WTC11 (cell line): ENCODE measurements around the gene DMRT2. TPM values are rescaled to one million over a fixed set of nuclear protein-coding genes. Genes with fewer than 3 reads are reported as not detected.

Experiments
- ATAC-seq: fragments of 200-7000 bp; cut with Tn5 transposase; 2 replicates; pipeline ENCODE4 v1.10.0; 2021; ENCODE audit warnings: mild to moderate bottlenecking, moderate library complexity
- CTCF ChIA-PET: fragments of 300-600 bp; sonication (Branson Sonifier 250); formaldehyde crosslinking; loops from one replicate; lab custom pipeline; 2021; ENCODE audit warnings: antibody characterized with exemption; lab: Charles Lee
- POLR2A ChIA-PET: fragments of 350-600 bp; sonication (Branson Sonifier 250); formaldehyde crosslinking; loops from one replicate; lab custom pipeline; 2021; ENCODE audit warnings: antibody characterized with exemption; lab: Charles Lee
- DNase-seq: peaks from one replicate; pipeline ENCODE4 v3.0.0; 2021; ENCODE audit warnings: low spot score
- H3K27ac Mint-ChIP-seq: 2 replicates; pipeline ENCODE4 v1.8.0; 2021; ENCODE audit warnings: mixed read lengths
- H3K27me3 Mint-ChIP-seq: 2 replicates; pipeline ENCODE4 v1.8.0; 2021; ENCODE audit warnings: low read depth, mild to moderate bottlenecking, moderate library complexity, mixed read lengths
- H3K36me3 Mint-ChIP-seq: 2 replicates; pipeline ENCODE4 v1.8.0; 2021; ENCODE audit warnings: mixed read lengths
- H3K4me1 Mint-ChIP-seq: 2 replicates; pipeline ENCODE4 v1.8.0; 2022; ENCODE audit warnings: mixed read lengths
- H3K4me3 Mint-ChIP-seq: 2 replicates; pipeline ENCODE4 v1.8.0; 2021; ENCODE audit warnings: mild to moderate bottlenecking, moderate library complexity, mixed read lengths
- H3K9me3 Mint-ChIP-seq: 2 replicates; pipeline ENCODE4 v1.8.0; 2021; ENCODE audit warnings: mixed read lengths
- AR ChIP-seq: fragments of 250-450 bp; sonication (Bioruptor Pico); IDR thresholded peaks from 2 replicates; pipeline ENCODE4 v1.9.0; 2021; ENCODE audit warnings: mild to moderate bottlenecking
- ATF1 ChIP-seq: sonication (generic); formaldehyde crosslinking; IDR thresholded peaks from 2 replicates; pipeline ENCODE4 v1.8.1; 2023; ENCODE audit warnings: mild to moderate bottlenecking, moderate library complexity, missing genetic modification reagents
- CBFB ChIP-seq: sonication (generic); formaldehyde crosslinking; IDR thresholded peaks from 2 replicates; pipeline ENCODE4 v1.8.1; 2022; ENCODE audit warnings: mild to moderate bottlenecking, low read depth, missing genetic modification reagents
- CREB1 ChIP-seq: sonication (generic); formaldehyde crosslinking; IDR thresholded peaks from 2 replicates; pipeline ENCODE4 v1.8.0; 2023; ENCODE audit warnings: mild to moderate bottlenecking, missing genetic modification reagents
- ELF4 ChIP-seq: sonication (generic); formaldehyde crosslinking; IDR thresholded peaks from 2 replicates; pipeline ENCODE4 v1.8.1; 2022; ENCODE audit warnings: low read depth, mild to moderate bottlenecking, moderate library complexity, missing genetic modification reagents
- EMX1 ChIP-seq: fragments of 250-450 bp; sonication (Bioruptor Pico); IDR thresholded peaks from 2 replicates; pipeline ENCODE4 v1.8.0; 2021; ENCODE audit warnings: mild to moderate bottlenecking
- ESRRA ChIP-seq: sonication (generic); formaldehyde crosslinking; IDR thresholded peaks from 2 replicates; pipeline ENCODE4 v1.8.1; 2022; ENCODE audit warnings: mild to moderate bottlenecking, missing genetic modification reagents, borderline replicate concordance
- ETV6 ChIP-seq: sonication (generic); formaldehyde crosslinking; IDR thresholded peaks from 2 replicates; pipeline ENCODE4 v1.8.1; 2022; ENCODE audit warnings: mild to moderate bottlenecking, missing genetic modification reagents
- FOXP1 ChIP-seq: sonication (generic); formaldehyde crosslinking; IDR thresholded peaks from 2 replicates; pipeline ENCODE4 v1.8.0; 2022; ENCODE audit warnings: missing genetic modification reagents, mild to moderate bottlenecking, moderate library complexity, borderline replicate concordance
- GTF2I ChIP-seq: fragments of 250-450 bp; sonication (Bioruptor Pico); conservative IDR thresholded peaks from 2 replicates; pipeline ENCODE4 v1.4.0; 2021; ENCODE audit warnings: mild to moderate bottlenecking
- JUN ChIP-seq: sonication (generic); formaldehyde crosslinking; IDR thresholded peaks from 2 replicates; pipeline ENCODE4 v1.8.0; 2023; ENCODE audit warnings: mild to moderate bottlenecking, missing genetic modification reagents
- NFE2L1 ChIP-seq: sonication (generic); formaldehyde crosslinking; IDR thresholded peaks from 2 replicates; pipeline ENCODE4 v1.8.1; 2023; ENCODE audit warnings: missing genetic modification reagents
- NR3C1 ChIP-seq: sonication (generic); formaldehyde crosslinking; conservative IDR thresholded peaks from 2 replicates; pipeline ENCODE4 v1.8.1; 2023; ENCODE audit warnings: low read depth, mild to moderate bottlenecking, missing genetic modification reagents
- PRRX2 ChIP-seq: fragments of 250-450 bp; sonication (Bioruptor Pico); IDR thresholded peaks from 2 replicates; pipeline ENCODE4 v1.8.0; 2021; ENCODE audit warnings: mild to moderate bottlenecking
- RORB ChIP-seq: fragments of 250-450 bp; sonication (Bioruptor Pico); IDR thresholded peaks from 2 replicates; pipeline ENCODE4 v1.9.0; 2021; ENCODE audit warnings: mild to moderate bottlenecking
- ZMAT4 ChIP-seq: fragments of 250-450 bp; sonication (Bioruptor Pico); IDR thresholded peaks from 2 replicates; pipeline ENCODE4 v1.9.0; 2021; ENCODE audit warnings: mild to moderate bottlenecking
- ZNF317 ChIP-seq: sonication (generic); formaldehyde crosslinking; IDR thresholded peaks from 2 replicates; pipeline ENCODE4 v1.8.1; 2023; ENCODE audit warnings: low read depth, mild to moderate bottlenecking, moderate library complexity, missing genetic modification reagents, borderline replicate concordance
- ZNF423 ChIP-seq: fragments of 250-450 bp; sonication (Bioruptor Pico); IDR thresholded peaks from 2 replicates; pipeline ENCODE4 v2.1.2; 2022; ENCODE audit warnings: mild to moderate bottlenecking, moderate library complexity
- total RNA-seq: library from RNA; stranded (reverse); gene quantifications from 3 replicates; pipeline ENCODE4 v1.2.3, GENCODE V29; 2021
- TF ChIP-seq, protein P1 (sequence below): fragments of 250-450 bp; sonication (Bioruptor Pico); conservative IDR thresholded peaks from 2 replicates; pipeline ENCODE4 v1.9.0; 2021; ENCODE audit warnings: mild to moderate bottlenecking
- TF ChIP-seq, protein P2 (sequence below): sonication (generic); formaldehyde crosslinking; IDR thresholded peaks from 2 replicates; pipeline ENCODE4 v1.8.1; 2023; ENCODE audit warnings: mild to moderate bottlenecking, missing genetic modification reagents, borderline replicate concordance
- TF ChIP-seq, protein P3 (sequence below): sonication (generic); formaldehyde crosslinking; IDR thresholded peaks from 2 replicates; pipeline ENCODE4 v1.8.1; 2023; ENCODE audit warnings: mild to moderate bottlenecking, missing genetic modification reagents, moderate library complexity
- TF ChIP-seq, protein P4 (sequence below): sonication (generic); formaldehyde crosslinking; IDR thresholded peaks from 2 replicates; pipeline ENCODE4 v1.8.1; 2022; ENCODE audit warnings: low read depth, missing genetic modification reagents, borderline replicate concordance

Gene DMRT2
- total RNA-seq, 1 experiment from 2014 or later = not detected

DNA sequence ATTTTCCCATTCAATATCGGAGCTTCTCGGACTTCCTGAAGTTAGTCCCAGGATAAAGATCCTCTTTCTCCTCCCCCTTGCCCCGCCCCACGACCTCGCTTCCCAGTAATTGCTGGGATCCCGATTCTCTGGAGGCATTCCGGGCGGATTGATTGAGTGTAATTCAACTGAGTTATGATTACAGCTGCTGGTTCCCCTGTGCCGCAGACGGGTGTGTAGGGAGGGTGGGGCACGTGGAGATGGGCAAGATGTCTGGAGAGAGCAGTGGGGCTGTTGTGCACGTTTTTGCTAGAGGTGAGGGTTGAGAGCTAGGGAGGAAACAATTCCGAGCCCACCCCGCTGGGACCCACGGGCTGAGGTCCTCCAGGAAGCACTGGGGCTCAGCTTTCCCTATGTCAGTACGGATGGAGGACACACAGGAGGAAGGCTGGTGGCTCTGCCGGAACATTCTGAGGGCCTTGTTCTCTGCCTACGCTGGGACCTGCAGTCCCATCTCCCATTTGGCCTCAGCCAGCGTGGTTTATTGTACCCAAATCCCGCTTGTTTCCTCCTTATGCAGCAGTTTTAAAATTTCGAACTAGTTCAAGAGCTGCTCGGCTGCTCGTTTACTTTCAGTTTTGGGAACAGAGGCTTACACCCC, 2.4 kb upstream of the DMRT2 start:
- TF ChIP-seq, protein P1, sequence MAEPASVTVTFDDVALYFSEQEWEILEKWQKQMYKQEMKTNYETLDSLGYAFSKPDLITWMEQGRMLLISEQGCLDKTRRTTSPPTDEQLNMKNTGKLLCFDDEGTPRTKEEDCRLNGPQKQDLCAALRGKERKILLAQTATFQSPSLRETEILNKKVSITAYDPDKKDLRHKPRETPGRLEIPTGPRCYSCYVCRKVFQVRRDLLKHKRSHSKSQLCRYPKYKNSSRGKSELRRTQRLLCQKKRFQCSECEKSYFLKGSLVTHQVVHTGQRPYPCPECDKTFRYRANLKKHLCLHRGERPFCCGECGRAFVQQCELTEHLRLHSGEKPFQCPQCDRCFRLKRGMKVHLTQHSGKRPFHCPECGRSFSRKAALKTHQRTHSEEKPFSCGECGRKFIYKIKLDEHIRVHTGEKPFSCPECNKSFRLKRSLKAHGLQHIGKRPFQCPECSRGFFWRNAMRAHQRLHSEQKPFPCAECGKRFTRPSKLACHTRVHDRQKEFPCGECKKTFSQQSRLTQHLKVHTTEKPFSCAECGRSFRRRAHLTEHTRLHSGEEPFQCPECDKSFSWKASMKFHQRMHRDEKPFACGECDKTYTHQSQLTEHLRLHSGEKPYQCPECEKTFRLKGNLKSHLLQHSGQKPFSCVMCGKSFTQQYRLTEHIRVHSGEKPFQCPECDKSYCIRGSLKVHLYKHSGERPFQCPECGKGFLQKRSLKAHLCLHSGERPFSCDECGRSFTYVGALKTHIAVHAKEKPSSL (CRISPR knock-in tag) = no peak
- TF ChIP-seq FOXP1 (CRISPR knock-in tag) (no peak), RORB (CRISPR knock-in tag) (no peak), ETV6 (CRISPR knock-in tag) (no peak), ESRRA (CRISPR knock-in tag) (no peak), ATF1 (CRISPR knock-in tag) (no peak), ZNF423 (CRISPR knock-in tag) (no peak), ELF4 (CRISPR knock-in tag) (no peak), CREB1 (CRISPR knock-in tag) (no peak)
- TF ChIP-seq, protein P2, sequence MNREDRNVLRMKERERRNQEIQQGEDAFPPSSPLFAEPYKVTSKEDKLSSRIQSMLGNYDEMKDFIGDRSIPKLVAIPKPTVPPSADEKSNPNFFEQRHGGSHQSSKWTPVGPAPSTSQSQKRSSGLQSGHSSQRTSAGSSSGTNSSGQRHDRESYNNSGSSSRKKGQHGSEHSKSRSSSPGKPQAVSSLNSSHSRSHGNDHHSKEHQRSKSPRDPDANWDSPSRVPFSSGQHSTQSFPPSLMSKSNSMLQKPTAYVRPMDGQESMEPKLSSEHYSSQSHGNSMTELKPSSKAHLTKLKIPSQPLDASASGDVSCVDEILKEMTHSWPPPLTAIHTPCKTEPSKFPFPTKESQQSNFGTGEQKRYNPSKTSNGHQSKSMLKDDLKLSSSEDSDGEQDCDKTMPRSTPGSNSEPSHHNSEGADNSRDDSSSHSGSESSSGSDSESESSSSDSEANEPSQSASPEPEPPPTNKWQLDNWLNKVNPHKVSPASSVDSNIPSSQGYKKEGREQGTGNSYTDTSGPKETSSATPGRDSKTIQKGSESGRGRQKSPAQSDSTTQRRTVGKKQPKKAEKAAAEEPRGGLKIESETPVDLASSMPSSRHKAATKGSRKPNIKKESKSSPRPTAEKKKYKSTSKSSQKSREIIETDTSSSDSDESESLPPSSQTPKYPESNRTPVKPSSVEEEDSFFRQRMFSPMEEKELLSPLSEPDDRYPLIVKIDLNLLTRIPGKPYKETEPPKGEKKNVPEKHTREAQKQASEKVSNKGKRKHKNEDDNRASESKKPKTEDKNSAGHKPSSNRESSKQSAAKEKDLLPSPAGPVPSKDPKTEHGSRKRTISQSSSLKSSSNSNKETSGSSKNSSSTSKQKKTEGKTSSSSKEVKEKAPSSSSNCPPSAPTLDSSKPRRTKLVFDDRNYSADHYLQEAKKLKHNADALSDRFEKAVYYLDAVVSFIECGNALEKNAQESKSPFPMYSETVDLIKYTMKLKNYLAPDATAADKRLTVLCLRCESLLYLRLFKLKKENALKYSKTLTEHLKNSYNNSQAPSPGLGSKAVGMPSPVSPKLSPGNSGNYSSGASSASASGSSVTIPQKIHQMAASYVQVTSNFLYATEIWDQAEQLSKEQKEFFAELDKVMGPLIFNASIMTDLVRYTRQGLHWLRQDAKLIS (CRISPR knock-in tag) = no peak
- TF ChIP-seq, protein P3, sequence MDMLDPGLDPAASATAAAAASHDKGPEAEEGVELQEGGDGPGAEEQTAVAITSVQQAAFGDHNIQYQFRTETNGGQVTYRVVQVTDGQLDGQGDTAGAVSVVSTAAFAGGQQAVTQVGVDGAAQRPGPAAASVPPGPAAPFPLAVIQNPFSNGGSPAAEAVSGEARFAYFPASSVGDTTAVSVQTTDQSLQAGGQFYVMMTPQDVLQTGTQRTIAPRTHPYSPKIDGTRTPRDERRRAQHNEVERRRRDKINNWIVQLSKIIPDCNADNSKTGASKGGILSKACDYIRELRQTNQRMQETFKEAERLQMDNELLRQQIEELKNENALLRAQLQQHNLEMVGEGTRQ (CRISPR knock-in tag) = no peak
- H3K9me3 Mint-ChIP-seq = no peaks in the 10 kb centered on the region
- ChIA-PET CTCF (interaction anchor here (1.2 to 1.4 kb wide), 2 partner anchors 42 to 69 kb away, joined by 3 to 4 read pairs; no protein-coding TSS in a partner anchor), POLR2A (no interaction called here)
- no peak overlapping the region for H3K27ac Mint-ChIP-seq
- peak; percentile 35 for DNase-seq
- H3K36me3 Mint-ChIP-seq = peaks cover 3% of the 10 kb centered on the region; the same call in 1 of the 2 replicates
- H3K27me3 Mint-ChIP-seq = peaks cover 99% of the 10 kb centered on the region
- H3K4me3 Mint-ChIP-seq = peak overlapping the region; percentile 61
- H3K4me1 Mint-ChIP-seq = peaks cover 64% of the 10 kb centered on the region
- no peak for ATAC-seq

DNA sequence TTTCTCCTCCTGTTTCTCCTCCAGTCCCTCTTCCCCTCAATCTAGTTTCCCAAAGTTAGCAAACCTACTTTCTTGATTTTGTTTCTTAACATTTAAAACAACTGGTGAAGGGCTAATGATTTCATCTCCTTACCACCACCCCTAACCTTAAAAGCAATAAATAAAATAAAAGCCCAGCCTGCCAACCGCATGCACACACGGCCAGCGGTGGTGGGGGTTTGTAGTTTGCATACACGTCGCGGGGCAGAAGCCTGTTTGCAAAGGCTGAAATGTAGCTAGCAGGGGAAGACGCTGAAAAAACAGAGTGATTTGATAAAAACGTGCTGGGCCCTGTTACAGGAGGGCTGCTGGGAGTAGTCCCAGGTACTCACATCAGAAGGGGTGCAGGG, 1.9 kb upstream of the DMRT2 start:
- DNase-seq = no peak
- Mint-ChIP-seq H3K27me3 (peaks cover 99% of the 10 kb centered on the region), H3K4me3 (peak overlapping the region; percentile 61), H3K4me1 (peaks cover 68% of the 10 kb centered on the region), H3K9me3 (no peaks in the 10 kb centered on the region), H3K36me3 (peaks cover 3% of the 10 kb centered on the region; the same call in 1 of the 2 replicates), H3K27ac (no peak overlapping the region)
- CTCF ChIA-PET = no interaction called here
- ATAC-seq = no peak
- POLR2A ChIA-PET = no interaction called here
- TF ChIP-seq PRRX2 (no peak), EMX1 (CRISPR knock-in tag) (no peak), ZNF317 (CRISPR knock-in tag) (no peak), RORB (CRISPR knock-in tag) (no peak), NFE2L1 (CRISPR knock-in tag) (no peak), CBFB (CRISPR knock-in tag) (no peak), GTF2I (CRISPR knock-in tag) (no peak), NR3C1 (CRISPR knock-in tag) (no peak), AR (CRISPR knock-in tag) (no peak), JUN (CRISPR knock-in tag) (no peak), ELF4 (CRISPR knock-in tag) (no peak), ZMAT4 (CRISPR knock-in tag) (no peak)
- TF ChIP-seq, protein P4, sequence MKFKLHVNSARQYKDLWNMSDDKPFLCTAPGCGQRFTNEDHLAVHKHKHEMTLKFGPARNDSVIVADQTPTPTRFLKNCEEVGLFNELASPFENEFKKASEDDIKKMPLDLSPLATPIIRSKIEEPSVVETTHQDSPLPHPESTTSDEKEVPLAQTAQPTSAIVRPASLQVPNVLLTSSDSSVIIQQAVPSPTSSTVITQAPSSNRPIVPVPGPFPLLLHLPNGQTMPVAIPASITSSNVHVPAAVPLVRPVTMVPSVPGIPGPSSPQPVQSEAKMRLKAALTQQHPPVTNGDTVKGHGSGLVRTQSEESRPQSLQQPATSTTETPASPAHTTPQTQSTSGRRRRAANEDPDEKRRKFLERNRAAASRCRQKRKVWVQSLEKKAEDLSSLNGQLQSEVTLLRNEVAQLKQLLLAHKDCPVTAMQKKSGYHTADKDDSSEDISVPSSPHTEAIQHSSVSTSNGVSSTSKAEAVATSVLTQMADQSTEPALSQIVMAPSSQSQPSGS (CRISPR knock-in tag) = no peak
